HEK293 (cell line): ENCODE results near the gene NF2.

ENCODE experiments used
- CTCF ChIA-PET: fragments of 350-600 bp; formaldehyde crosslinking; extraction: SDS; loops from one replicate; lab custom pipeline; 2021; ENCODE audit warnings: antibody characterized with exemption; lab: Yijun Ruan, JAX
- POLR2A ChIA-PET: fragments of 300-600 bp; formaldehyde crosslinking; extraction: SDS; loops from one replicate; lab custom pipeline; 2020; ENCODE audit warnings: antibody characterized with exemption, inconsistent platforms; lab: Yijun Ruan, JAX
- H3K27ac ChIP-seq: fragments of 200-500 bp; sonication (Bioruptor generic); 2 replicates; pipeline ENCODE4 v1.5.1; 2014; ENCODE audit warnings: low read depth, low read length, control low read depth, inconsistent platforms; ENCODE audit errors: extremely low read depth
- H3K36me3 ChIP-seq, 2 experiments: fragments of 200-500 bp in 1 of 2; sonication (Bioruptor generic) in 1 of 2; 1 replicate in 1 of 2; 2 replicates in 1 of 2; pipeline ENCODE4 v1.5.1; 2014 to 2017; ENCODE audit warnings: inconsistent platforms in 2 of 2, low read length in 2 of 2; ENCODE audit not compliant: control insufficient read depth in 2 of 2, insufficient read depth in 1 of 2
- H3K4me1 ChIP-seq: fragments of 200-500 bp; sonication (Bioruptor generic); 2 replicates; pipeline ENCODE4 v1.5.1; 2014; ENCODE audit warnings: mild to moderate bottlenecking, low read length, inconsistent platforms; ENCODE audit not compliant: control insufficient read depth, insufficient read depth
- H3K4me3 ChIP-seq: 2 replicates; pipeline ENCODE4 v1.5.1; 2011; ENCODE audit warnings: low read depth, mild to moderate bottlenecking, control low read depth, low read length, moderate library complexity
- H3K9me3 ChIP-seq: fragments of 200-500 bp; sonication (Bioruptor generic); 2 replicates; pipeline ENCODE4 v1.5.1; 2014; ENCODE audit warnings: low read depth, low read length, inconsistent platforms; ENCODE audit not compliant: control insufficient read depth, insufficient read depth
- GLI4 ChIP-seq: fragments of 450-650 bp; formaldehyde crosslinking; IDR thresholded peaks from 2 replicates; pipeline ENCODE4 v1.5.1; 2016; ENCODE audit warnings: missing biosample characterization, missing genetic modification characterization
- HOXA7 ChIP-seq: sonication (generic); formaldehyde crosslinking; IDR thresholded peaks from 2 replicates; pipeline ENCODE4 v1.8.1; 2022; ENCODE audit warnings: missing genetic modification reagents, borderline replicate concordance
- HOXD13 ChIP-seq: sonication (generic); formaldehyde crosslinking; IDR thresholded peaks from 2 replicates; pipeline ENCODE4 v1.8.0; 2022; ENCODE audit warnings: missing genetic modification reagents, borderline replicate concordance
- KLF8 ChIP-seq: fragments of 450-650 bp; formaldehyde crosslinking; IDR thresholded peaks from 2 replicates; pipeline ENCODE4 v1.5.1; 2016; ENCODE audit warnings: missing biosample characterization, missing genetic modification characterization
- MYNN ChIP-seq: fragments of 450-650 bp; formaldehyde crosslinking; IDR thresholded peaks from 2 replicates; pipeline ENCODE4 v1.5.1; 2016; ENCODE audit warnings: missing biosample characterization, missing genetic modification characterization, borderline replicate concordance
- PBX3 ChIP-seq: sonication (generic); formaldehyde crosslinking; IDR thresholded peaks from 2 replicates; pipeline ENCODE4 v1.8.1; 2022; ENCODE audit warnings: mild to moderate bottlenecking, moderate library complexity, missing genetic modification reagents
- SCRT2 ChIP-seq: fragments of 450-650 bp; formaldehyde crosslinking; IDR thresholded peaks from 2 replicates; pipeline ENCODE4 v1.5.1; 2016; ENCODE audit warnings: missing biosample characterization, missing genetic modification characterization
- TCF7L2 ChIP-seq: IDR thresholded peaks from 2 replicates; pipeline ENCODE4 v1.6.1; 2011; ENCODE audit warnings: low read depth, mild to moderate bottlenecking, inconsistent platforms, low read length, moderate library complexity, borderline replicate concordance
- WT1 ChIP-seq: fragments of 450-650 bp; formaldehyde crosslinking; IDR thresholded peaks from 2 replicates; pipeline ENCODE4 v1.5.1; 2016; ENCODE audit warnings: missing biosample characterization, missing genetic modification characterization
- YY1 ChIP-seq: fragments of 450-650 bp; formaldehyde crosslinking; IDR thresholded peaks from 2 replicates; pipeline ENCODE4 v1.5.1; 2018; ENCODE audit warnings: missing biosample characterization, missing genetic modification characterization
- ZBTB10 ChIP-seq: fragments of 450-650 bp; formaldehyde crosslinking; IDR thresholded peaks from 2 replicates; pipeline ENCODE4 v1.5.1; 2016; ENCODE audit warnings: missing biosample characterization, missing genetic modification characterization
- ZBTB17 ChIP-seq: fragments of 450-650 bp; formaldehyde crosslinking; IDR thresholded peaks from 2 replicates; pipeline ENCODE4 v1.5.1; 2016; ENCODE audit warnings: missing biosample characterization, missing genetic modification characterization
- ZFHX2 ChIP-seq: fragments of 450-650 bp; formaldehyde crosslinking; conservative IDR thresholded peaks from 2 replicates; pipeline ENCODE4 v1.5.1; 2016; ENCODE audit warnings: missing biosample characterization, missing genetic modification characterization
- ZNF140 ChIP-seq: fragments of 450-650 bp; formaldehyde crosslinking; IDR thresholded peaks from 2 replicates; pipeline ENCODE4 v1.5.1; 2016; ENCODE audit warnings: missing biosample characterization, missing genetic modification characterization
- ZNF202 ChIP-seq: fragments of 450-650 bp; formaldehyde crosslinking; IDR thresholded peaks from 2 replicates; pipeline ENCODE4 v1.5.1; 2016; ENCODE audit warnings: missing biosample characterization, missing genetic modification characterization, borderline replicate concordance
- ZNF266 ChIP-seq: fragments of 450-650 bp; formaldehyde crosslinking; IDR thresholded peaks from 2 replicates; pipeline ENCODE4 v1.5.1; 2016; ENCODE audit warnings: missing biosample characterization, missing genetic modification characterization, low read depth
- ZNF404 ChIP-seq: fragments of 450-650 bp; formaldehyde crosslinking; IDR thresholded peaks from 2 replicates; pipeline ENCODE4 v1.5.1; 2017; ENCODE audit warnings: missing biosample characterization, missing genetic modification characterization
- ZNF513 ChIP-seq: fragments of 450-650 bp; IDR thresholded peaks from 2 replicates; pipeline ENCODE4 v1.5.1; 2018; ENCODE audit warnings: missing biosample characterization, missing genetic modification characterization
- ZNF514 ChIP-seq: fragments of 450-650 bp; formaldehyde crosslinking; IDR thresholded peaks from 2 replicates; pipeline ENCODE4 v1.5.1; 2016; ENCODE audit warnings: missing biosample characterization, missing genetic modification characterization
- ZNF521 ChIP-seq: fragments of 450-650 bp; formaldehyde crosslinking; IDR thresholded peaks from 2 replicates; pipeline ENCODE4 v1.5.1; 2017; ENCODE audit warnings: missing biosample characterization, mild to moderate bottlenecking, missing genetic modification characterization
- ZNF600 ChIP-seq: fragments of 450-650 bp; formaldehyde crosslinking; IDR thresholded peaks from 2 replicates; pipeline ENCODE4 v1.5.1; 2016; ENCODE audit warnings: missing biosample characterization, missing genetic modification characterization
- ZNF621 ChIP-seq: fragments of 450-650 bp; formaldehyde crosslinking; IDR thresholded peaks from 2 replicates; pipeline ENCODE4 v1.5.1; 2017; ENCODE audit warnings: missing biosample characterization, missing genetic modification characterization
- ZNF658 ChIP-seq: fragments of 450-650 bp; formaldehyde crosslinking; IDR thresholded peaks from 2 replicates; pipeline ENCODE4; 2016; ENCODE audit warnings: missing biosample characterization, missing genetic modification characterization
- ZNF692 ChIP-seq: fragments of 450-650 bp; formaldehyde crosslinking; IDR thresholded peaks from 2 replicates; pipeline ENCODE4 v1.5.1; 2016; ENCODE audit warnings: missing biosample characterization, missing genetic modification characterization
- TF ChIP-seq, protein P1 (sequence below): fragments of 450-650 bp; formaldehyde crosslinking; conservative IDR thresholded peaks from 2 replicates; pipeline ENCODE4 v1.5.1; 2016; ENCODE audit warnings: low read depth, missing biosample characterization, missing genetic modification characterization
- TF ChIP-seq, protein P2 (sequence below): fragments of 450-650 bp; formaldehyde crosslinking; IDR thresholded peaks from 2 replicates; pipeline ENCODE4 v1.5.1; 2016; ENCODE audit warnings: missing biosample characterization, missing genetic modification characterization

Gene NF2

GRCh38 chr22:29692327-29692640 lies 88.9 kb downstream of the NF2 start:
- ChIA-PET CTCF (interaction anchor here (2.4 kb wide), 1 partner anchor 66 kb away, joined by 9 read pairs; no protein-coding TSS in a partner anchor), POLR2A (no interaction called here)
- Histone ChIP-seq H3K4me3 (no peak overlapping the region), H3K36me3 (peaks cover 0 to 69% of the 10 kb centered on the region in 2 experiments; a peak in 2 of 3 replicates), H3K9me3 (no peaks in the 10 kb centered on the region)
- no peak for TF ChIP-seq TCF7L2
- TF ChIP-seq ZNF266 = no peak
- TF ChIP-seq ZNF513 = no peak
- TF ChIP-seq ZFHX2 (tag by site-specific recombination) = no peak
- TF ChIP-seq, protein P1, sequence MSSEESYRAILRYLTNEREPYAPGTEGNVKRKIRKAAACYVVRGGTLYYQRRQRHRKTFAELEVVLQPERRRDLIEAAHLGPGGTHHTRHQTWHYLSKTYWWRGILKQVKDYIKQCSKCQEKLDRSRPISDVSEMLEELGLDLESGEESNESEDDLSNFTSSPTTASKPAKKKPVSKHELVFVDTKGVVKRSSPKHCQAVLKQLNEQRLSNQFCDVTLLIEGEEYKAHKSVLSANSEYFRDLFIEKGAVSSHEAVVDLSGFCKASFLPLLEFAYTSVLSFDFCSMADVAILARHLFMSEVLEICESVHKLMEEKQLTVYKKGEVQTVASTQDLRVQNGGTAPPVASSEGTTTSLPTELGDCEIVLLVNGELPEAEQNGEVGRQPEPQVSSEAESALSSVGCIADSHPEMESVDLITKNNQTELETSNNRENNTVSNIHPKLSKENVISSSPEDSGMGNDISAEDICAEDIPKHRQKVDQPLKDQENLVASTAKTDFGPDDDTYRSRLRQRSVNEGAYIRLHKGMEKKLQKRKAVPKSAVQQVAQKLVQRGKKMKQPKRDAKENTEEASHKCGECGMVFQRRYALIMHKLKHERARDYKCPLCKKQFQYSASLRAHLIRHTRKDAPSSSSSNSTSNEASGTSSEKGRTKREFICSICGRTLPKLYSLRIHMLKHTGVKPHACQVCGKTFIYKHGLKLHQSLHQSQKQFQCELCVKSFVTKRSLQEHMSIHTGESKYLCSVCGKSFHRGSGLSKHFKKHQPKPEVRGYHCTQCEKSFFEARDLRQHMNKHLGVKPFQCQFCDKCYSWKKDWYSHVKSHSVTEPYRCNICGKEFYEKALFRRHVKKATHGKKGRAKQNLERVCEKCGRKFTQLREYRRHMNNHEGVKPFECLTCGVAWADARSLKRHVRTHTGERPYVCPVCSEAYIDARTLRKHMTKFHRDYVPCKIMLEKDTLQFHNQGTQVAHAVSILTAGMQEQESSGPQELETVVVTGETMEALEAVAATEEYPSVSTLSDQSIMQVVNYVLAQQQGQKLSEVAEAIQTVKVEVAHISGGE (tag by site-specific recombination) = no peak
- no peak for TF ChIP-seq ZNF600 (tag by site-specific recombination)
- TF ChIP-seq SCRT2 (tag by site-specific recombination) = no peak
- no peak for TF ChIP-seq ZNF202
- no peak for TF ChIP-seq ZNF692
- no peak for TF ChIP-seq ZNF658
- TF ChIP-seq MYNN (tag by site-specific recombination) = no peak
- TF ChIP-seq ZNF621 (tag by site-specific recombination) = no peak
- no peak for TF ChIP-seq ZNF521
- TF ChIP-seq KLF8 (tag by site-specific recombination) = no peak
- TF ChIP-seq YY1 (tag by site-specific recombination) = no peak
- TF ChIP-seq WT1 (tag by site-specific recombination) = no peak
- TF ChIP-seq ZNF140 = no peak
- no peak for TF ChIP-seq PBX3 (CRISPR knock-in tag)
- TF ChIP-seq, all 188 proteins: peak for 0
- H3K4me1 ChIP-seq = peaks cover 4% of the 10 kb centered on the region; the same call in 1 of the 2 replicates
- H3K27ac ChIP-seq = no peak overlapping the region

GRCh38 chr22:29693161-29693560 lies 89.7 kb downstream of the NF2 start:
- H3K27ac ChIP-seq = no peak overlapping the region
- H3K4me1 ChIP-seq = peaks cover 4% of the 10 kb centered on the region; the same call in 1 of the 2 replicates
- no peaks in the 10 kb centered on the region for H3K9me3 ChIP-seq
- H3K4me3 ChIP-seq = no peak overlapping the region
- POLR2A ChIA-PET = no interaction called here
- peaks cover 0 to 63% of the 10 kb centered on the region in 2 experiments; a peak in 2 of 3 replicates for H3K36me3 ChIP-seq
- CTCF ChIA-PET = interaction anchor here (0.7 to 2.4 kb wide), 3 partner anchors 67 to 395 kb away, joined by 3 to 9 read pairs (median 7); no protein-coding TSS in a partner anchor
- TF ChIP-seq, protein P2, sequence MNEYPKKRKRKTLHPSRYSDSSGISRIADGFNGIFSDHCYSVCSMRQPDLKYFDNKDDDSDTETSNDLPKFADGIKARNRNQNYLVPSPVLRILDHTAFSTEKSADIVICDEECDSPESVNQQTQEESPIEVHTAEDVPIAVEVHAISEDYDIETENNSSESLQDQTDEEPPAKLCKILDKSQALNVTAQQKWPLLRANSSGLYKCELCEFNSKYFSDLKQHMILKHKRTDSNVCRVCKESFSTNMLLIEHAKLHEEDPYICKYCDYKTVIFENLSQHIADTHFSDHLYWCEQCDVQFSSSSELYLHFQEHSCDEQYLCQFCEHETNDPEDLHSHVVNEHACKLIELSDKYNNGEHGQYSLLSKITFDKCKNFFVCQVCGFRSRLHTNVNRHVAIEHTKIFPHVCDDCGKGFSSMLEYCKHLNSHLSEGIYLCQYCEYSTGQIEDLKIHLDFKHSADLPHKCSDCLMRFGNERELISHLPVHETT (tag by site-specific recombination) = no peak
- TF ChIP-seq HOXD13 (CRISPR knock-in tag) (no peak), ZNF140 (no peak), GLI4 (no peak), ZNF404 (tag by site-specific recombination) (no peak), ZNF514 (no peak), HOXA7 (CRISPR knock-in tag) (no peak), ZBTB10 (no peak), ZBTB17 (tag by site-specific recombination) (no peak)
